GM23248 (cell line): ENCODE data around the gene KAZN.

Experiments used
- EZH2 ChIP-seq: fragments of 200-600 bp; sonication (generic); IDR thresholded peaks from 2 replicates; pipeline ENCODE4 v1.6.1; 2018; ENCODE audit warnings: antibody characterized with exemption, mild to moderate bottlenecking; ENCODE audit not compliant: insufficient read depth, poor library complexity, severe bottlenecking
- EZH2phosphoT487 ChIP-seq: fragments of 200-600 bp; sonication (generic); IDR thresholded peaks from 2 replicates; pipeline ENCODE4 v1.6.1; 2018; ENCODE audit warnings: antibody characterized with exemption, moderate library complexity, mild to moderate bottlenecking, low read depth; ENCODE audit not compliant: insufficient read depth

- TF ChIP-seq EZH2 (no peak), EZH2phosphoT487 (no peak)
Measured at GRCh38 chr1:14999441-14999840, 401.0 kb downstream of the KAZN start.
